HS-5 (cell line): ENCODE results near the gene SVEP1.

Experiments
- DNase-seq: peaks from one replicate; pipeline ENCODE4 v3.0.0-alpha.2; 2012; ENCODE audit warnings: low read depth

Gene SVEP1

DNA sequence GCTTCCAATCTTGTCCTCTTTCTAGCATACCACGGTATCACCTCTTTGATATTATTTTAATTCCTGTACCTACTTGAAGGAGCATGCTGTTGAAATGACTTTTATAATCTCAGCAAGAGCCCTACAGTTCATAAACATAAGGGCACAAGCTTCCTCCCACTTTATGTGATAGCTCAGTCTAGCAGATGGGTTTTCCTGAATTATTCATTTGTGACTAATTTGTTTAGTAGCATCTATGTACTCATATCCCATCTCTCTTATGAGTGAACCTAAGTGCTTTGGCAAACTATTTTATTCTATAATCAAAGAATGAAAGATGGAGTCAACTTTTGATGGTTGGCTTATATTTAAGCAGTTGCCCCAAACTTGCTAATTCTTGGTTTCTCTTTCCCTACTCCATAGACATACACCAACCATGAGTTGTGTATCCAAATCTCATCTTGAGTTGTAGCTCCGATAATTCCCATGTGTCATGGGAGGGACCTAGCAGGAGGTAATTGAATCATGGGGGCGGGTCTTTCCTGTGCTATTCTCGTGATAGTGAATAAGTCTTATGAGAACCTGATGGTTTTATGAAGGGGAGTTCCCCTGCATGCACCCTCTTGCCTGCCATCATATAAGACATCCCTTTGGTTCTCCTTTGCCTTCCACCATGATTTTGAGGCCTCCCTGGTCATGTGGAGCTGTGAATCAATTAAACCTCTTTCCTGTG, 259.6 kb downstream of the SVEP1 start:
- no peak for DNase-seq

DNA sequence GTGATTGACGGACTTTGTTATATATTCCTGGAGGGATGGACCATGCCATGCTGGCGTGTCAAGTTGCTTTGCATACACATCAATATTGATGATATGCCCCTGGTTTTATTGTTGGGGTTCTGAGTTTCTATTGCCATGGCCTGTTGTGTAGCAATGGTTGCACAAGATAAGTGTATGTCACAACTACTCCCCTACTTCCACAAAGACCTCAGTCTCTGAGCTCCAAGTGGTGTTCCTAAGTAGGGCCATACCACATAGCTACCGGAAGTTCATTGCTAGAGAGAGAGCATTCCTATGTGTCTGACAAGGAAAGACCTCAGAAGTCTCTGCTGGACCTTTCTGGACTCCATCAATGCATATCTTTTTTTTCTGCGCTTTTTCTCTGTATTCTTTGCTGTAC, 261.6 kb downstream of the SVEP1 start:
- no peak for DNase-seq

DNA sequence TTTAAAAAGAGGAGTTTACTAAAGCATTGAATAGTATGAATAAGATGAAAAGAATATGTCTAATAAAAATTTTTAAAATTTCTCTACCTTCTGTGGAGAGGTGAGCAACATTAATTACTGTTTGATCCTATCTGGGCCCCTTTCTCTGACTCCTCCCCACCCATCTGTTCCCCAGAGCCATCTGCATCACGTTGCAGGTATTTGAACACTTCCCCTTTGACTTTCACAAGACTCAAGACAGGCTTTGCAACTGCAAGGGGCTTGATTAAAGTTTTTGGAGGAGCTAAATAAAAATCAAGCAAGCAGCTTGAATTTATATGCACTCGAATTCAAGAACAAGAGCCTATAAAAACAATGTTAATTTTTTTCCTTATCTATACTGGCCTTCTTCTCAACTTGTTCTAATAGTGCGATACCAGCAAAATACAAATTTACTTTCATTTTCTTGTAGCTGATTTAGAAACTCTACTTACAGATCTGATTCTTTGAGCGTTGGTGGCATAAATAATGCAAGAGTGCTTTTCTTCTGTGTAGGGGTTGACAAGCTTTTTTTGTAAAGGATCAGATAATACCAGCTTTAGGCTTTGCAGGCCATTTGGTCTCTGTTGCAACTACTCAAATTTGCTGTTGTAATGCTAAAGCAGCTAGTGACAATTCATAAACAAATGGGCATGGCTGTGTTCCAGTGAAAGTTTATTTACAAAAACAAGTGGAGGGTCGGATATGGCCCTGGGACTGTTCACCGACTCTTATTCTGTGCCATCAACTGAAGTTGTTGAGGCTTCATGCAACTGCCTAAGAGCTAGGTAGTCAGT, 263.1 kb downstream of the SVEP1 start:
- no peak for DNase-seq
